ENCODE data around the gene SKP1.

Gene SKP1

DNA sequence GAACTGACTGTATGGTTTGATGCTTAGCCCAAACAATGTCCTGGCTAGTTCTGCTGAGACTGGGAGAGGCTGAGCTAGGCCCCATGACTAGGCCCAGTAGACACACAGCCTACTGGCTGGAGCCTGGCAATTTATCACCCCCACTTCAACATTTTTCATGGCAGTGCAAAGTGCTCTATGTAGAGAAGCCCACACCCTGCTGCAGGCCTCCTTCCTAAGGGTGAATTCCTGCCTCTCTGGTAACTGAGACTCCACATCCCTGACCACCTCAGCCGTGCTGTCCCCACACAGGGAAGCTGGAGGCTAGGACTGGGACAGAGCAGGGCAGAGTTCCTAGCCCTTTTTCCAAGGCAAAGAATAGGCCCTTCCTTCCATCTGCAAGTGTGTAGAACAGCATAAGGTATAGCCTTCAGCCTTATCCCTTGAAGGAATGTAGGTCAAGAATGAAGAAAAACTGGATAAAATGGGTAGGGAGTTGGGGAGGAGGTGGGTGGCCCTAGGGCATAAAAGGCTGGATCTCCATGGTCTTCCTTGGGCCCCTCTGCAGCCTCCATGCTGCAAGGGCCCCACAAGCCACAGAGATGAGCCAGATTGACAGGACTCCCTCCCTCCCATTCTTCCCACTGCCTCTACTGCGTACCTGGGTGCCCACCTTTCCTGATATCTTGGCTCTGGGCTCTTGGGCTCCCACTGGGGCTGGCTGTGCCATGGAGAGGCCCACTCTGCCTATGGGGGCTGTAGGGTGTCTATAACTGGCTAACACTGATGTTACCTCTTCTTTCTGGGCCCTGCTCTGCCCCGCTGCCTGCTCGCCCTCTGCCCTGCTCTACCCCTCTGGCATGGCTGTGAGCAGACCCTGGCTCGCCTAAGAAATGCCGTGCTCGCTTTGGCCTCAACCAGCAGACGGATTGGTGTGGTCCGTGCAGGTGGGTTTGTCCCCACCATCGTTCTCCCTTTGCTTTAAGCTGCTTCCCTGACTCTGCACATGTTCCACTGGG is 32.5 kb downstream of the SKP1 start:
- no peak for DNase-seq (ENCODE audit: low read depth)

- DNase-seq (ENCODE audit: low read depth) = no peak
Observed at GRCh38 chr5:134143431-134143830, 33.3 kb downstream of the SKP1 start.

GRCh38 chr5:134142806-134143205 is 33.9 kb downstream of the SKP1 start:
- DNase-seq (ENCODE audit: low read depth) = no peak

DNA sequence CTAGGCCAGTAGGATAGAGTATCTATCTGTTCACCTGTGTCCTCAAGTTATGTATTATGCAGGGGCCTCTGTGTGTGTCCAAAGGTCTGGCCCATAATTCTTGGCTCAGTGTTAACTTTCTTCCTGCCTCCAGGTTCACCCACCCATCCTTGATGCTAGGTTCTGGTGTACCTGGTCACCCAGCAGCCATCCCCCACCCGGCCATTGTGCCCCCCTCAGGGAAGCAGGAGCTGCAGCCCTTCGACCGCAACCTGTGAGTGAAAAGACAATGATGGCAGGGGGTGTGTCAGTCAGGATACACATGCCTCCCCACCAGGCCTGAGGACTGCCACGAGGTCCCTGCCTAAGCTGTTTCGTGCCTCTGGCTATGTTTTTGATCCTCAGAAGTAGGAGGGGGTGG is 34.7 kb downstream of the SKP1 start:
- no peak for DNase-seq (ENCODE audit: low read depth)

- DNase-seq (ENCODE audit: low read depth) = no peak
Observed at GRCh38 chr5:134141331-134142050, 35.3 kb downstream of the SKP1 start.

GRCh38 chr5:134140530-134141201 is 36.1 kb downstream of the SKP1 start:
- DNase-seq (ENCODE audit: low read depth) = no peak

- no peak for DNase-seq (ENCODE audit: low read depth)
Observed at GRCh38 chr5:134139891-134140469, 36.8 kb downstream of the SKP1 start.

- no peak for DNase-seq (ENCODE audit: low read depth)
Observed at GRCh38 chr5:134139377-134139851, 37.3 kb downstream of the SKP1 start.

GRCh38 chr5:134138416-134139376 is 38.1 kb downstream of the SKP1 start:
- DNase-seq (ENCODE audit: low read depth) = no peak

GRCh38 chr5:134136771-134137170 is 40.0 kb downstream of the SKP1 start:
- DNase-seq (ENCODE audit: low read depth) = no peak

GRCh38 chr5:134136221-134136631 is 40.5 kb downstream of the SKP1 start:
- no peak for DNase-seq (ENCODE audit: low read depth)

- no peak for DNase-seq (ENCODE audit: low read depth)
Observed at GRCh38 chr5:134135091-134135655, 41.6 kb downstream of the SKP1 start.

GRCh38 chr5:134133995-134134541 is 42.7 kb downstream of the SKP1 start:
- DNase-seq (ENCODE audit: low read depth) = no peak

DNA sequence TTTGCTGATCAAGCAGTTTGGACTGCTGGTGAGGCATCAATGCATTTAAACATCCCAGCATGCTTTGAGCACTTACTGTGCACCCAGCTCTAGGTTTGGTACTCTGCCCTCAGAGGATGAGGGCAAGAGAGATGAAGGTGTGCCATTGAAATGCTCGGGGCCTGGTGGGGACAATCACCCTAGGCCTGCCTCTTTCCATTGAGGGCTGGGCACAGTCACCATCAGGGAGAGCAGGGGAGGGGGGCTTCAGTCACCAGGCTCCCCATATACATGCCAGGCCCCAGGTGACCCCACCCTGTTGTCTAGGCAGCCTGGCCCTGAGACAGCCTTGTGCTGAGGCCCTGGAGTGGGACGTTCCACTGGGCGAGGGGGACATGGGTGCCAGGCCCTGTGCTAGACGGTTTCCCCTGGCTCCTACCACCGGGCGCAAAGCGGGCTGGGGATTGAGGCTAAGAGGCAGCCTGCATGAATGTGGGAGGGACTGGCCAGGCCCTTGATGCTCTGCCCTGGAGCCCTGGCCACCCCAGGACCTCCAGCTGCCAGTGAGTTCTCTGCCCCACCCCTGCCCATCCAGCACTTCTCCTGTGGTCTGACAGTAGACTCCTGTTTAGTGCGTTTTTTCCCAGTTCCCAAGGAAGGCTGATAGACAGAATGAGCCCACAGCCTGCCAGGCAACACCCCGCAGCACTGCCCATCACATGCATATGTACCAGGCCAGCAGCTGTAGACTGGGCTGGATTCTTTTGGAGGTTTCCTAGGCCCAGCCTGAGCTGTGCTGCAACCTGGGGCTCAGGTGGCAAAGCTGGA is 43.4 kb downstream of the SKP1 start:
- no peak for DNase-seq (ENCODE audit: low read depth)

- peak; percentile 82 for DNase-seq (ENCODE audit: low read depth)
Observed at GRCh38 chr5:134132372-134133187, 44.2 kb downstream of the SKP1 start.

DNA sequence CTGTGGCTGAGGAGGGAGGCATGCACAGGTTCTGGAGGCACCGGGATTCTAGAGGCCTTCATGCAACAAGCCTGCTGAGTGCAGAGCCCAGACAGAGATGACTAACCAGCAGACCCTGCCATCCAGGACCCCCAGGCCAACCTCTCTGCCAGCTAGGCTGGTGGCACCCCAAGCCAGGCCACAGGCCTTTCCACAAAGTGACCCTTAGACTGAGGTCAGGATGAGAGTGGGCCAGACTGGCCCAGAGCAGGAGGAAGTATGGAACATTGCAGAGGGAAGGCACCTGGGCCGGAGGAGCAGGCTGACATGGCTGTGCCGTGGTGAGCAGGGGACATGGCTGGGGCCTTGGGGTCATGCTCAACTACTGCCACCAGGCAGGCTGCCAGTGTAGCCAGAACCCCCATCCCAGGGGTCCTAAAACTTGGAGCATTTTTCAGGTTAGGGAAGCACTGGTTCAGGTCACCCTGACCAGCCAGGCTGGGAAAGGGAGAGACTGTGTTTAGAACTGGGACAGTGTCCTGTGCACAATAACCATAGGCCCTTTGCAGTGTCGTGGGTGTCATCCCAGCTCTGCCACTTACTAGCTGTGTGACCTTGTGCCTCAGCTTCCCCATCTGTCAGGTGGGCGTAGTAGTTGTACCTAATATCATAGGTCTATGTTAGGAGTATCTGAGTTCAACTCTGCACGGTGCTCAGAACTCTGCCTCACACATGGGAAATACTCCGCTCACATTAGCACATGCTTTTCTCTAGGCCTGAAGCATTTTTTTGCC is 45.0 kb downstream of the SKP1 start:
- DNase-seq (ENCODE audit: low read depth) = no peak

DNA sequence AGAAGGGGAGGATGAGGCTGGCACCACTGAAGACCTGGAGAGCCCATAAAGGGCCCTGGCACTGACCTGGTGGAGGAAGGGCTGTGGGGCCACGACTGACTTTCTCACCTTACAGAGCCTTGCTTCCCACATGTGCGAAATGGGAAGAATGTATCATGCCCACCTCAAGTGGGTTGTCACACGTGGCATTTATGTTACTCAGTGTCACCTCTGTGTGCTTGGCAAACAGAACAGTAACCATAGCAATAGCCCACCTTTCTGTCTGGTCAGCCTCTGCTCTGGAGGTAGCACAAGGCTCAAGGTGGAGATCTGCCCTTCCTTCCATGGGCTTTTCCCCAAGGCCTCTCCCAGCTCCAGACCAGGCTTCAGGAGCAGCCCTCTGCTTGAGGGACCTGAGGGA is 45.6 kb downstream of the SKP1 start:
- DNase-seq (ENCODE audit: low read depth) = no peak

All from T-helper 22 cell (primary cell).